Bronchial smooth muscle cell (primary cell): ENCODE measurements around the gene C1D. TPM values are rescaled to one million over a fixed set of nuclear protein-coding genes. Genes with fewer than 3 reads are reported as not detected.

Source experiments
- total RNA-seq: library from RNA; depleted of rRNA; stranded (reverse); fragments of >200 nt; gene quantifications from 2 replicates; pipeline ENCODE4 v1.2.1, GENCODE V29; 2014

The C1D gene, protein sequence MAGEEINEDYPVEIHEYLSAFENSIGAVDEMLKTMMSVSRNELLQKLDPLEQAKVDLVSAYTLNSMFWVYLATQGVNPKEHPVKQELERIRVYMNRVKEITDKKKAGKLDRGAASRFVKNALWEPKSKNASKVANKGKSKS
- 7.1 and 10.7 TPM in 2 replicates for total RNA-seq

DNA sequence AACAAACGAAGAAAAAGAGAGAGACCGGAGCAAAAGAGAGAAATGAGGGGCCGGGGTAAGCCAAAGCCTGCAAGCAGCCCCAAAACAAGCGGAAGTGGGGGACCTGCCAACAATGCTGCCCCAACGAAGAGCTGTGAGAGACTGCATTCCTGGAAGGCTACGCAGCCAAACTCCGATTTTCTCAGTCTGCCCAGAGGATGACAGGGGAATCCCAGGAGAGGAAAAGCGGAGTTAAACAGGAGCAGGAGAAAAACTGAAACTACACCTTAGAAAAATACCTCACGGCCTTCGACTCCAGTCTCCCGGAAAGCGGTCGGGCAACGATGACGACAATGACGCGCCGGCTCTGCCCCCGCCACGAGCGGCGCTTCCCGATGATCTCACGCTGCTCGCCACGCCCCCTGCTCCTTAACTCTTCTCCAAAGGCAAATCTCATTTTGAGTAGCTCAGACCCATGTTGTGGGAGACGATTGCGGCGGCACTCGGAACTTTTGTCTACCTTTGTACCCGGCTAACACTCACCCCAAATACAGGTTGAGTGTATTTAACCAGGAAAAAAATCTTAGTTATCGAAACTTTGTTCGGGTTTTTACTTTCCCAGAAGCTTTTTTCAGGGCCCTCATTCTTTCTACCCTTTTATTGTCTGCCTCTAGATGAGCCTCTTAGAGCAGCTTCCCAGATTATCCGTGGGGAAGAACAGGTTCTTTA, at the start of gene C1D:
TSS of gene C1D (minus strand) at position 325 of the 708 bp plus-strand sequence. CDS start 15,694 bp downstream, outside the sequence.

Other genes starting within 250 kb of the C1D start
- gene PNO1, start 94.9 kb upstream of the C1D start, total RNA-seq = 3.5 and 4.3 TPM in 2 replicates
- gene PPP3R1, start 189.5 kb upstream of the C1D start, total RNA-seq = 6.9 and 12.9 TPM in 2 replicates